Gastrocnemius medialis (tissue), 4 donors: ENCODE measurements around the gene CDC42BPG. TPM values are rescaled to one million over a fixed set of nuclear protein-coding genes. Genes with fewer than 3 reads are reported as not detected.

Experiments
- ATAC-seq, 2 donors: fragments of 150-250 bp; one replicate each; pipeline ENCODE4 v1.9.1; 2016
- DNase-seq, 2 donors: peaks; one replicate each; pipeline ENCODE4 v3.0.0-alpha.2; 2019
- H3K27ac ChIP-seq, 4 donors: fragments of 200-600 bp; sonication (generic); 1 replicate in 1 of 4; 2 replicates in 3 of 4; pipeline ENCODE4 v1.5.1; 2016 to 2018; ENCODE audit warnings: mild to moderate bottlenecking in 2 of 4, moderate library complexity in 1 of 4
- H3K27me3 ChIP-seq, 3 donors: fragments of 200-600 bp; sonication (generic) in 2 of 3; 1 replicate in 1 of 3; 2 replicates in 2 of 3; pipeline versions ENCODE4 v1.5.1 to v1.6.0; 2016 to 2019; ENCODE audit warnings: mild to moderate bottlenecking in 1 of 3, moderate library complexity in 1 of 3
- H3K36me3 ChIP-seq, 2 donors: fragments of 200-600 bp; sonication (generic) in 1 of 2; one replicate each; pipeline ENCODE4 v1.5.1; 2017 to 2018
- H3K4me1 ChIP-seq, 2 donors: fragments of 200-600 bp; sonication (generic) in 1 of 2; one replicate each; pipeline ENCODE4 v1.5.1; 2016 to 2017; ENCODE audit warnings: mild to moderate bottlenecking in 2 of 2
- H3K4me3 ChIP-seq, 4 donors: fragments of 200-600 bp; sonication (generic) in 3 of 4; 1 replicate in 1 of 4; 2 replicates in 3 of 4; pipeline ENCODE4 v1.5.1; 2016 to 2019; ENCODE audit warnings: mild to moderate bottlenecking in 2 of 4
- H3K9me3 ChIP-seq, 3 donors: fragments of 200-600 bp; sonication (generic) in 2 of 3; 1 replicate in 1 of 3; 2 replicates in 2 of 3; pipeline ENCODE4 v1.5.1; 2016 to 2019
- CTCF ChIP-seq, 5 experiments: fragments of 450-650 bp in 3 of 5; fragments of 200-600 bp in 2 of 5; sonication (generic) in 2 of 5; IDR thresholded peaks in 4 of 5; conservative IDR thresholded peaks in 1 of 5; 1 replicate in 4 of 5; 2 replicates in 1 of 5; pipeline ENCODE4 v1.5.1; 2016 to 2019; ENCODE audit warnings: antibody characterized with exemption in 5 of 5, mild to moderate bottlenecking in 3 of 5, moderate library complexity in 3 of 5
- POLR2A ChIP-seq, 2 donors: fragments of 450-650 bp; IDR thresholded peaks; one replicate each; pipeline ENCODE4 v1.6.1; 2017; ENCODE audit warnings: antibody characterized with exemption in 2 of 2, mild to moderate bottlenecking in 2 of 2, moderate library complexity in 2 of 2
- in situ Hi-C, 4 donors: fragments of 200-750 bp; cut with MboI; loops; one replicate each; pipeline versions ENCODE4 v1.15.0 to v1.8.0; 2017; ENCODE audit warnings: low sequenced_read_pairs in 4 of 4
- intact Hi-C: fragments of 100-400 bp; cut with DNase I; formaldehyde crosslinking; loops from one replicate; pipeline ENCODE4 v1.15.1; 2023; ENCODE audit warnings: low total_unique reads
- total RNA-seq, 4 donors: library from RNA; depleted of rRNA; stranded (reverse); fragments of >200 nt; gene quantifications; one replicate each; pipeline versions ENCODE4 v1.1.0 to v1.2.3, GENCODE V29; 2016

The CDC42BPG gene
- total RNA-seq, 4 donors from 2014 or later = 0.15 to 0.19 TPM; not detected in 2

- peaks cover 69 to 79% of the 10 kb centered on the region in 2 donors for H3K4me1 ChIP-seq
- DNase-seq (no peak), ATAC-seq (no peak)
- TF ChIP-seq CTCF (IDR thresholded peaks at IDR 0.05 in 4 of 5, conservative IDR thresholded peaks at IDR 0.05 in 1 of 5) (no peak), POLR2A (IDR thresholded peaks at IDR 0.05) (no peak)
- no peaks in the 10 kb centered on the region for H3K36me3 ChIP-seq
- H3K9me3 ChIP-seq = no peaks in the 10 kb centered on the region
- peak overlapping the region; percentile 88 to 94 (median 93) for H3K27ac ChIP-seq
- in situ Hi-C loops = no loop called here
- intact Hi-C loops = no loop called here
- H3K27me3 ChIP-seq = no peaks in the 10 kb centered on the region
- H3K4me3 ChIP-seq = no peak overlapping the region
These were observed 21.7 kb upstream of the CDC42BPG start for GRCh38 chr11:64866173-64866491.

- TF ChIP-seq POLR2A (IDR thresholded peaks at IDR 0.05) (no peak), CTCF (IDR thresholded peaks at IDR 0.05 in 4 of 5, conservative IDR thresholded peaks at IDR 0.05 in 1 of 5) (no peak)
- DNase-seq = no peak
- peaks cover 63 to 73% of the 10 kb centered on the region in 2 donors for H3K4me1 ChIP-seq
- H3K4me3 ChIP-seq = no peak overlapping the region
- H3K27ac ChIP-seq = peak overlapping the region; percentile 88 to 94 (median 93)
- H3K36me3 ChIP-seq = no peaks in the 10 kb centered on the region
- intact Hi-C loops = no loop called here
- peak in 1 of 2 donors; percentile 13 for ATAC-seq
- no peaks in the 10 kb centered on the region for H3K27me3 ChIP-seq
- in situ Hi-C loops = no loop called here
- H3K9me3 ChIP-seq = no peaks in the 10 kb centered on the region
These were observed 21.1 kb upstream of the CDC42BPG start for GRCh38 chr11:64865286-64866172.

- TF ChIP-seq CTCF (IDR thresholded peaks at IDR 0.05 in 4 of 5, conservative IDR thresholded peaks at IDR 0.05 in 1 of 5) (no peak), POLR2A (IDR thresholded peaks at IDR 0.05) (no peak)
- Histone ChIP-seq H3K4me1 (peaks cover 62 to 72% of the 10 kb centered on the region in 2 donors), H3K27ac (peak overlapping the region; percentile 88 to 94 (median 93)), H3K36me3 (no peaks in the 10 kb centered on the region), H3K9me3 (no peaks in the 10 kb centered on the region), H3K27me3 (no peaks in the 10 kb centered on the region), H3K4me3 (peak overlapping the region; percentile 7 to 27 (median 20))
- in situ Hi-C loops = no loop called here
- intact Hi-C loops = loop anchor here (1.0 kb wide), 1 partner anchor 14 kb away; the partner anchor contains the start of gene EHD1
- DNase-seq = peak in 1 of 2 donors; percentile 85
- peak; percentile 69 to 81 for ATAC-seq
These were observed 20.2 kb upstream of the CDC42BPG start for GRCh38 chr11:64864473-64865285.

GRCh38 chr11:64864135-64864472, 19.7 kb upstream of the CDC42BPG start:
- Histone ChIP-seq H3K36me3 (no peaks in the 10 kb centered on the region), H3K9me3 (no peaks in the 10 kb centered on the region), H3K27me3 (no peaks in the 10 kb centered on the region), H3K27ac (peak overlapping the region; percentile 88 to 94 (median 93)), H3K4me1 (peaks cover 62 to 72% of the 10 kb centered on the region in 2 donors), H3K4me3 (peak overlapping the region; percentile 7 to 30 (median 14))
- in situ Hi-C loops (no loop called here), intact Hi-C loops (loop anchor here (1.0 kb wide), 1 partner anchor 14 kb away; the partner anchor contains the start of gene EHD1)
- DNase-seq = no peak
- peak; percentile 13 to 25 for ATAC-seq
- TF ChIP-seq CTCF (IDR thresholded peaks at IDR 0.05 in 4 of 5, conservative IDR thresholded peaks at IDR 0.05 in 1 of 5) (no peak), POLR2A (IDR thresholded peaks at IDR 0.05) (no peak)
